IMR-90 (cell line): ENCODE measurements around the gene FMN1. TPM values are rescaled to one million over a fixed set of nuclear protein-coding genes. Genes with fewer than 3 reads are reported as not detected.

Experiments
- ATAC-seq: fragments of 200-7000 bp; cut with Tn5 transposase; 2 replicates; pipeline ENCODE4 v1.9.1; 2020; ENCODE audit warnings: low read depth, mild to moderate bottlenecking, moderate library complexity
- BruUV-seq: library from RNA; stranded (reverse); fragments of 400-500 nt; replicated peaks from 2 replicates; lab custom pipeline; 2021; lab: Mats Ljungman, UMichigan
- CTCF ChIA-PET: fragments of 300-600 bp; formaldehyde crosslinking; extraction: SDS; loops from one replicate; lab custom pipeline; 2021; ENCODE audit warnings: antibody characterized with exemption; lab: Yijun Ruan, JAX
- POLR2A ChIA-PET: fragments of 300-600 bp; sonication (Branson Sonifier 250); formaldehyde crosslinking; loops from one replicate; lab custom pipeline; 2022; ENCODE audit warnings: antibody characterized with exemption; ENCODE audit not compliant: unreplicated experiment; lab: Charles Lee
- DNase-seq: peaks from one replicate; pipeline ENCODE4 v3.0.0; 2013
- H2AFZ ChIP-seq: replicated peaks from 2 replicates; pipeline ENCODE3; 2013; ENCODE audit warnings: low read length, mild to moderate bottlenecking; ENCODE audit not compliant: poor library complexity
- H2AK5ac ChIP-seq: 2 replicates; pipeline ENCODE4 v1.6.1; 2013; ENCODE audit warnings: low read depth, low read length, inconsistent platforms
- H2AK9ac ChIP-seq: replicated peaks from 2 replicates; pipeline ENCODE3; 2013; ENCODE audit warnings: mild to moderate bottlenecking, low read depth, low read length, moderate library complexity; ENCODE audit not compliant: poor library complexity
- H2BK120ac ChIP-seq: 2 replicates; pipeline ENCODE4 v1.6.1; 2013; ENCODE audit warnings: low read depth, low read length, inconsistent platforms
- H2BK15ac ChIP-seq: 3 replicates; pipeline ENCODE4 v1.6.1; 2013; ENCODE audit warnings: low read depth, low read length, inconsistent platforms
- H2BK20ac ChIP-seq: 2 replicates; pipeline ENCODE4 v1.6.1; 2013; ENCODE audit warnings: low read depth, mild to moderate bottlenecking, inconsistent platforms, low read length, moderate library complexity
- H2BK5ac ChIP-seq: 2 replicates; pipeline ENCODE4 v1.6.1; 2013; ENCODE audit warnings: mild to moderate bottlenecking, low read depth, low read length, inconsistent platforms; ENCODE audit not compliant: poor library complexity, severe bottlenecking
- H3K14ac ChIP-seq: replicated peaks from 2 replicates; pipeline ENCODE4 v1.6.1; 2013; ENCODE audit warnings: low read depth, low read length, inconsistent platforms
- H3K18ac ChIP-seq: 2 replicates; pipeline ENCODE4 v1.6.1; 2013; ENCODE audit warnings: low read depth, low read length, control low read depth
- H3K23ac ChIP-seq: 2 replicates; pipeline ENCODE4 v1.6.1; 2013; ENCODE audit warnings: low read depth, low read length, inconsistent platforms
- H3K27ac ChIP-seq: 2 replicates; pipeline ENCODE4 v1.5.1; 2013; ENCODE audit warnings: mild to moderate bottlenecking, control low read depth, low read length; ENCODE audit not compliant: insufficient read depth
- H3K27me3 ChIP-seq: 2 replicates; pipeline ENCODE4 v1.6.1; 2013; ENCODE audit warnings: low read length; ENCODE audit not compliant: control insufficient read depth, insufficient read depth
- H3K36me3 ChIP-seq: 2 replicates; pipeline ENCODE4 v1.6.1; 2013; ENCODE audit warnings: low read length, mixed read lengths; ENCODE audit not compliant: control insufficient read depth, insufficient read depth
- H3K4ac ChIP-seq: 2 replicates; pipeline ENCODE4 v1.6.1; 2013; ENCODE audit warnings: low read depth, low read length, inconsistent platforms
- H3K4me1 ChIP-seq: 2 replicates; pipeline ENCODE4 v1.6.1; 2013; ENCODE audit warnings: low read length, mixed read lengths; ENCODE audit not compliant: control insufficient read depth, insufficient read depth
- H3K4me2 ChIP-seq: 2 replicates; pipeline ENCODE4 v1.6.1; 2013; ENCODE audit warnings: low read depth, mild to moderate bottlenecking, control low read depth, low read length, moderate library complexity
- H3K4me3 ChIP-seq: 2 replicates; pipeline ENCODE4 v1.5.1; 2013; ENCODE audit warnings: low read depth, mild to moderate bottlenecking, control low read depth, low read length, moderate library complexity; ENCODE audit not compliant: insufficient read depth
- H3K56ac ChIP-seq: 2 replicates; pipeline ENCODE4 v1.6.1; 2013; ENCODE audit warnings: low read length, inconsistent platforms; ENCODE audit not compliant: insufficient read depth; ENCODE audit errors: extremely low read depth
- H3K79me1 ChIP-seq, 2 experiments: 2 replicates each; pipeline ENCODE4 v1.6.1; 2013; ENCODE audit warnings: low read length in 2 of 2, inconsistent platforms in 1 of 2, low read depth in 1 of 2
- H3K9ac ChIP-seq: 2 replicates; pipeline ENCODE4 v1.6.1; 2013; ENCODE audit warnings: low read depth, low read length, control low read depth
- H3K9me1 ChIP-seq: 2 replicates; pipeline ENCODE4 v1.6.1; 2013; ENCODE audit warnings: low read length, inconsistent platforms; ENCODE audit not compliant: insufficient read depth
- H3K9me3 ChIP-seq: 2 replicates; pipeline ENCODE4 v1.6.1; 2013; ENCODE audit warnings: low read length; ENCODE audit not compliant: control insufficient read depth, insufficient read depth
- H4K20me1 ChIP-seq: 2 replicates; pipeline ENCODE4 v1.6.1; 2013; ENCODE audit warnings: low read length, inconsistent platforms; ENCODE audit not compliant: insufficient read depth
- H4K5ac ChIP-seq: 2 replicates; pipeline ENCODE4 v1.6.1; 2013; ENCODE audit warnings: mild to moderate bottlenecking, low read depth, low read length, control low read depth
- H4K8ac ChIP-seq, 2 experiments: 2 replicates each; pipeline ENCODE4 v1.6.1; 2013; ENCODE audit warnings: low read depth in 2 of 2, low read length in 2 of 2, control low read depth in 1 of 2, inconsistent platforms in 1 of 2
- H4K91ac ChIP-seq: 2 replicates; pipeline ENCODE4 v1.6.1; 2013; ENCODE audit warnings: low read depth, low read length, inconsistent platforms; ENCODE audit not compliant: insufficient read depth
- BHLHE40 ChIP-seq: fragments of 150-350 bp; IDR thresholded peaks from 2 replicates; pipeline ENCODE4 v1.6.1; 2016; ENCODE audit warnings: mild to moderate bottlenecking, low read depth, low read length
- CEBPB ChIP-seq: IDR thresholded peaks from 2 replicates; pipeline ENCODE4 v1.6.1; 2012; ENCODE audit warnings: low read depth, low read length, improper control_type of control experiment
- CHD1 ChIP-seq: IDR thresholded peaks from 2 replicates; pipeline ENCODE4 v1.6.1; 2012; ENCODE audit warnings: low read depth, low read length, improper control_type of control experiment
- FOS ChIP-seq: fragments of 150-350 bp; IDR thresholded peaks from 2 replicates; pipeline ENCODE4 v1.6.1; 2016; ENCODE audit warnings: low read depth, low read length
- MAFK ChIP-seq: IDR thresholded peaks from 2 replicates; pipeline ENCODE4 v1.6.1; 2012; ENCODE audit warnings: low read depth, low read length, improper control_type of control experiment
- MAZ ChIP-seq: IDR thresholded peaks from 2 replicates; pipeline ENCODE4 v1.6.1; 2012; ENCODE audit warnings: low read depth, mild to moderate bottlenecking, low read length, improper control_type of control experiment, moderate library complexity, borderline replicate concordance
- MXI1 ChIP-seq: IDR thresholded peaks from 2 replicates; pipeline ENCODE4 v1.6.1; 2012; ENCODE audit warnings: low read depth, mild to moderate bottlenecking, low read length, moderate library complexity, borderline replicate concordance
- NFE2L2 ChIP-seq: fragments of 150-350 bp; IDR thresholded peaks from 2 replicates; pipeline ENCODE4 v1.6.1; 2016; ENCODE audit warnings: low read depth, mild to moderate bottlenecking, low read length
- POLR2A ChIP-seq: IDR thresholded peaks from 2 replicates; pipeline ENCODE4 v1.6.1; 2012; ENCODE audit warnings: mild to moderate bottlenecking, low read depth, low read length
- RAD21 ChIP-seq: IDR thresholded peaks from 2 replicates; pipeline ENCODE4 v1.6.1; 2012; ENCODE audit warnings: low read length, improper control_type of control experiment
- RCOR1 ChIP-seq: IDR thresholded peaks from 2 replicates; pipeline ENCODE4 v1.6.1; 2012; ENCODE audit warnings: mild to moderate bottlenecking, low read length, improper control_type of control experiment; ENCODE audit not compliant: insufficient replicate concordance
- RFX5 ChIP-seq: IDR thresholded peaks from 2 replicates; pipeline ENCODE4 v1.8.0; 2012; ENCODE audit warnings: low read depth, mild to moderate bottlenecking, low read length, moderate library complexity
- SMC3 ChIP-seq: fragments of 150-350 bp; IDR thresholded peaks from 2 replicates; pipeline ENCODE4 v1.6.1; 2016; ENCODE audit warnings: low read depth, mild to moderate bottlenecking, antibody characterized with exemption, low read length, moderate library complexity
- WGBS, 2 experiments: methylation state at CpG; one replicate each; pipeline versions ENCODE4 v1.1.5 to v1.1.7; 2013; ENCODE audit warnings: missing lambda C conversion rate in 2 of 2; ENCODE audit not compliant: insufficient read length in 1 of 2; ENCODE audit errors: extremely low coverage in 2 of 2; 5-methylcytosine and 5-hydroxymethylcytosine counted together
- dilution Hi-C: fragments of 300-500 bp; cut with HindIII; formaldehyde crosslinking; loops from one replicate; pipeline ENCODE4 v1.14.3; 2018; ENCODE audit warnings: low sequenced_read_pairs; ENCODE audit not compliant: unreplicated experiment
- in situ Hi-C: fragments of 300-500 bp; cut with MboI; formaldehyde crosslinking; loops from 3 replicates; pipeline ENCODE4 v1.14.3; 2019; ENCODE audit warnings: low sequenced_read_pairs, inconsistent platforms, mixed read lengths
- intact Hi-C: fragments of 100-400 bp; cut with micrococcal nuclease; formaldehyde crosslinking; loops from 2 replicates; pipeline ENCODE4 v1.10.0; 2022
- polyA plus RNA-seq, 3 experiments: library from polyadenylated mRNA; depleted of rRNA; stranded (reverse); fragments of >200 nt; gene quantifications; 2 replicates each; pipeline ENCODE4 v1.2.3, GENCODE V29; 2012; ENCODE audit warnings: low replicate concordance in 1 of 3
- total RNA-seq: library from RNA; depleted of rRNA; stranded (reverse); fragments of >200 nt; gene quantifications from 2 replicates; pipeline ENCODE4 v1.2.3, GENCODE V29; 2012
- TF ChIP-seq, protein P1 (sequence below): conservative IDR thresholded peaks from 2 replicates; pipeline ENCODE4 v1.5.1; 2012; ENCODE audit warnings: mild to moderate bottlenecking, low read depth, low read length, improper control_type of control experiment
- TF ChIP-seq, protein P2 (sequence below): fragments of 150-350 bp; IDR thresholded peaks from 2 replicates; pipeline ENCODE4 v1.6.1; 2017; ENCODE audit warnings: mild to moderate bottlenecking, antibody characterized with exemption, low read length, low read depth
- TF ChIP-seq, protein P3 (sequence below): fragments of 150-350 bp; IDR thresholded peaks from 2 replicates; pipeline ENCODE4 v1.6.1; 2016; ENCODE audit warnings: low read depth, mild to moderate bottlenecking, low read length, moderate library complexity, borderline replicate concordance

FMN1 gene
- total and polyA plus RNA-seq, 2 of the 4 experiments (the other 2 are of a cell fraction) = 7.3 to 17.6 TPM

DNA sequence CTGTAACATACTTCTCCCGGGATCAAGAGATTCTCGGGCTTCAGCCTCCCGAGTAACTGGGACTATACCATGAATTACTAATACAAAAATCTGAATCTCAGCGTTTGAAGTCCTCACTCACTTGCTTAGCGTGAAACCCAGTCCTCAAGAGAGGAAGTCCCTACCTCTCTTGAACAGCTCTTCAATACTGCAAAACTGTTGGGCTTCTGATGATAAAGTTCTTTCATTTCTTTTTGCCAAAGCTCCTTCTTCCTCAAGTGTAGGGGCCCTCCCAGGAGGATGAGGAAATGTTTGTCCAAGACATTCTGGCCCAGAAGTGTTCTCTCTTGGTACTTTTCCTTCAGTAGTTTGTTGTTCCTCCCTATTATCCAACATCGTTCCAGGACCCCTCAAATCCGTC lies 48.5 kb downstream of the FMN1 start:
- H3K56ac ChIP-seq = no peak overlapping the region
- no TSS peak for BruUV-seq
- dilution Hi-C loops = no loop called here
- H3K9ac ChIP-seq = no peak overlapping the region
- no peaks in the 10 kb centered on the region for H3K9me3 ChIP-seq
- no peak overlapping the region for H3K14ac ChIP-seq
- no peak for ATAC-seq
- no peak overlapping the region for H3K27ac ChIP-seq
- H3K23ac ChIP-seq = no peak overlapping the region
- no peak overlapping the region; a peak in 1 of 4 replicates for H4K8ac ChIP-seq
- no peak overlapping the region for H2AK5ac ChIP-seq
- H2BK120ac ChIP-seq = peak overlapping the region; percentile 60
- peak overlapping the region; percentile 46; the same call in 1 of the 2 replicates for H4K5ac ChIP-seq
- no peaks in the 10 kb centered on the region for H3K4me1 ChIP-seq
- H3K9me1 ChIP-seq = no peaks in the 10 kb centered on the region
- intact Hi-C loops = no loop called here
- TF ChIP-seq, protein P1, sequence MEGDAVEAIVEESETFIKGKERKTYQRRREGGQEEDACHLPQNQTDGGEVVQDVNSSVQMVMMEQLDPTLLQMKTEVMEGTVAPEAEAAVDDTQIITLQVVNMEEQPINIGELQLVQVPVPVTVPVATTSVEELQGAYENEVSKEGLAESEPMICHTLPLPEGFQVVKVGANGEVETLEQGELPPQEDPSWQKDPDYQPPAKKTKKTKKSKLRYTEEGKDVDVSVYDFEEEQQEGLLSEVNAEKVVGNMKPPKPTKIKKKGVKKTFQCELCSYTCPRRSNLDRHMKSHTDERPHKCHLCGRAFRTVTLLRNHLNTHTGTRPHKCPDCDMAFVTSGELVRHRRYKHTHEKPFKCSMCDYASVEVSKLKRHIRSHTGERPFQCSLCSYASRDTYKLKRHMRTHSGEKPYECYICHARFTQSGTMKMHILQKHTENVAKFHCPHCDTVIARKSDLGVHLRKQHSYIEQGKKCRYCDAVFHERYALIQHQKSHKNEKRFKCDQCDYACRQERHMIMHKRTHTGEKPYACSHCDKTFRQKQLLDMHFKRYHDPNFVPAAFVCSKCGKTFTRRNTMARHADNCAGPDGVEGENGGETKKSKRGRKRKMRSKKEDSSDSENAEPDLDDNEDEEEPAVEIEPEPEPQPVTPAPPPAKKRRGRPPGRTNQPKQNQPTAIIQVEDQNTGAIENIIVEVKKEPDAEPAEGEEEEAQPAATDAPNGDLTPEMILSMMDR = no peak
- TF ChIP-seq MAZ = no peak
- TF ChIP-seq, protein P2, sequence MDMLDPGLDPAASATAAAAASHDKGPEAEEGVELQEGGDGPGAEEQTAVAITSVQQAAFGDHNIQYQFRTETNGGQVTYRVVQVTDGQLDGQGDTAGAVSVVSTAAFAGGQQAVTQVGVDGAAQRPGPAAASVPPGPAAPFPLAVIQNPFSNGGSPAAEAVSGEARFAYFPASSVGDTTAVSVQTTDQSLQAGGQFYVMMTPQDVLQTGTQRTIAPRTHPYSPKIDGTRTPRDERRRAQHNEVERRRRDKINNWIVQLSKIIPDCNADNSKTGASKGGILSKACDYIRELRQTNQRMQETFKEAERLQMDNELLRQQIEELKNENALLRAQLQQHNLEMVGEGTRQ = no peak
- no peak for TF ChIP-seq MXI1
- no peak for TF ChIP-seq BHLHE40
- no peak for TF ChIP-seq POLR2A
- TF ChIP-seq RAD21 = no peak
- no peak for TF ChIP-seq NFE2L2
- TF ChIP-seq, protein P3, sequence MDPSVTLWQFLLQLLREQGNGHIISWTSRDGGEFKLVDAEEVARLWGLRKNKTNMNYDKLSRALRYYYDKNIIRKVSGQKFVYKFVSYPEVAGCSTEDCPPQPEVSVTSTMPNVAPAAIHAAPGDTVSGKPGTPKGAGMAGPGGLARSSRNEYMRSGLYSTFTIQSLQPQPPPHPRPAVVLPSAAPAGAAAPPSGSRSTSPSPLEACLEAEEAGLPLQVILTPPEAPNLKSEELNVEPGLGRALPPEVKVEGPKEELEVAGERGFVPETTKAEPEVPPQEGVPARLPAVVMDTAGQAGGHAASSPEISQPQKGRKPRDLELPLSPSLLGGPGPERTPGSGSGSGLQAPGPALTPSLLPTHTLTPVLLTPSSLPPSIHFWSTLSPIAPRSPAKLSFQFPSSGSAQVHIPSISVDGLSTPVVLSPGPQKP = no peak
- no peak for TF ChIP-seq FOS
- TF ChIP-seq RFX5 = no peak
- no peak for TF ChIP-seq CHD1
- TF ChIP-seq CEBPB = no peak
- no peak for TF ChIP-seq MAFK
- no peak for TF ChIP-seq SMC3
- TF ChIP-seq RCOR1 = no peak
- H4K20me1 ChIP-seq = no peaks in the 10 kb centered on the region
- ChIA-PET CTCF (interaction anchor here (2.0 kb wide), 1 partner anchor 13 kb away, joined by 4 read pairs; no protein-coding TSS in a partner anchor), POLR2A (no interaction called here)
- no peaks in the 10 kb centered on the region for H3K79me1 ChIP-seq
- DNase-seq = no peak
- no peak overlapping the region for H3K4ac ChIP-seq
- H3K36me3 ChIP-seq = no peaks in the 10 kb centered on the region
- no peak overlapping the region for H2BK5ac ChIP-seq
- 95% methylated on average over 4 of the region's 7 CpGs; no CpG with 5 or more reads in 1 of the 2 experiments for WGBS, 2 experiments
- H3K4me3 ChIP-seq = no peak overlapping the region
- no peak overlapping the region for H3K4me2 ChIP-seq
- peaks cover 6% of the 10 kb centered on the region for H3K27me3 ChIP-seq
- peak overlapping the region; percentile 34; the same call in 1 of the 2 replicates for H2BK20ac ChIP-seq
- peak overlapping the region; percentile 49; the same call in 1 of the 2 replicates for H4K91ac ChIP-seq
- in situ Hi-C loops = no loop called here
- peak overlapping the region; percentile 75; the same call in 1 of the 2 replicates for H3K18ac ChIP-seq
- H2BK15ac ChIP-seq = no peak overlapping the region
- H2AFZ ChIP-seq = no peak overlapping the region
- no peak overlapping the region for H2AK9ac ChIP-seq
